ENCODE results near the gene TXNL4A.
A peak's percentile ranks its signal among the peaks of the same experiment; 100 is the strongest.

Gene TXNL4A

DNA sequence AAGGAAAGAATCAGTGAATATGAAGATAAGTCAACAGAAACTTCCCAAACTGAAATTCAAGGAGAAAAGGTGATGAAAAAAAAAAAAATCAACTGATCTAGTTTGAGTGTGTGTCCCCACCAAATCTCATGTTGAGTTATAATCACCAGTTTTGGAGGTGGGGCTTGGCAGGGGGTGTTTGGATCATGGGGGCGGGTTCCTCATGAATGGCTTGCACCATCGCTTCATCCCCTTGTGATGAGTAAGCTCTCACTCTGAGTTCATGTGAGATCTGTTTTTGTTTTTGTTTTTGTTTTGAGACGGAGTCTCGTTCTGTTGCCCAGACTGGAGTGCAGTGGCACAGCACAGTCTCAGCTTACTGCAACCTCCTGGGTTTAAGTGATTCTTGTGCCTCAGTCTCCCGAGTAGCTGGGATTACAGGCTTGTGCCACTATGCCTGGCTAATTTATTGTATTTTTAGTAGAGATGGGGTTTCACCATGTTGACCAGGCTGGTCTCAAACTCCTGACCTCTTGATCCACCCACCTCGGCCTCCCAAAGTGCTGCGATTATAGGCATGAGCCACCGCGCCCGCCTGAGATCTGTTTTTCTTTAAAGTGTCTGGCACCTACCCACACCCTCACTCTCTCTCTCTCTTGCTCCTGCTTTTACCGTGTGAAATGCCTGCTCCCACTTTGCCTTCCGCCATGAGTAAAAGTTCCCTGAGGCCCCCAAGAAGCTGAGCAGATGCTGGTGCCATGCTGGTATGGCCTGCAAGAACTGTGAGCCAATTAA, 32.9 kb downstream of the TXNL4A start:
- Histone ChIP-seq H3K4me1 (ENCODE audit: control insufficient read depth, insufficient read depth, low read length) (peaks cover 10% of the 10 kb centered on the region), H3K36me3 (ENCODE audit: control insufficient read depth in 2 of 2, insufficient read depth in 1 of 2, low read length in 2 of 2) (peaks cover 0 to 3% of the 10 kb centered on the region in 2 experiments; a peak in 1 of 3 replicates), H3K27ac (ENCODE audit: extremely low read depth, low read depth, low read length) (no peak overlapping the region), H3K9me3 (ENCODE audit: control insufficient read depth, insufficient read depth, low read depth, low read length) (no peaks in the 10 kb centered on the region), H3K4me3 (ENCODE audit: low read depth, low read length) (no peak overlapping the region)
- ChIA-PET POLR2A (no interaction called here), CTCF (interaction anchor here (0.6 kb wide), 1 partner anchor 79 kb away, joined by 3 read pairs; no protein-coding TSS in a partner anchor)
- no peak for TF ChIP-seq ZXDB (tag by site-specific recombination; IDR thresholded peaks at IDR 0.05)
- no peak for TF ChIP-seq ZNF747 (tag by site-specific recombination; IDR thresholded peaks at IDR 0.05)
- 0 out of 2 replicates have a peak, but pooled peaks have one; percentile 9 for TF ChIP-seq GLIS1 (tag by site-specific recombination; IDR thresholded peaks at IDR 0.05)

DNA sequence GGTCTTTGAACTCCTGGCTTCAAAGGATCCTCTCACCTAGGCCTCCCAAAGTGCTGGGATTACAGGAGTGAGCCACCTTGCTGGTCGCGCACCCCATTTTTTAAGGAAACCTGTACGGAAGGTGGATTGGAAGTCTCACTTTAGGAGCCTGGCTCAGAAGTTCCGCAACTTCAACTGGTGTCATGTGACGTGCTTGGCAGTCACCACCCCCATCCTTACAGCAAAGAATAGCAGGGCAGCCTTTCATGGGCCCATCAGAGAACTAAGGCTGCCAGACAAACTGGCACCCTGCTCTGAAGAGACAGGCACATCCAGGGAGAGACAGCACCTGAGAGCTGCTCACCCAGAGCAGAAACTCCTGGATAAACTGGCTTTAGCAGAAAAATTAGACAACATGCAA, 33.6 kb downstream of the TXNL4A start:
- Histone ChIP-seq H3K4me1 (ENCODE audit: control insufficient read depth, insufficient read depth, low read length) (peaks cover 11% of the 10 kb centered on the region), H3K27ac (ENCODE audit: extremely low read depth, low read depth, low read length) (no peak overlapping the region), H3K36me3 (ENCODE audit: control insufficient read depth in 2 of 2, insufficient read depth in 1 of 2, low read length in 2 of 2) (peaks cover 0 to 3% of the 10 kb centered on the region in 2 experiments; a peak in 1 of 3 replicates), H3K4me3 (ENCODE audit: low read depth, low read length) (no peak overlapping the region), H3K9me3 (ENCODE audit: control insufficient read depth, insufficient read depth, low read depth, low read length) (no peaks in the 10 kb centered on the region)
- TF ChIP-seq ZBTB8A (tag by site-specific recombination; IDR thresholded peaks at IDR 0.05), result no peak
- TF ChIP-seq ZNF600 (tag by site-specific recombination; IDR thresholded peaks at IDR 0.05), result 0 out of 2 replicates have a peak, but pooled peaks have one; percentile 11
- POLR2A ChIA-PET, result no interaction called here
- CTCF ChIA-PET, result interaction anchor here (0.6 kb wide), 1 partner anchor 157 kb away, joined by 4 read pairs; no protein-coding TSS in a partner anchor

- POLR2A ChIA-PET, result interaction anchor here (1.0 to 1.2 kb wide), 2 partner anchors 8 to 33 kb away, joined by 3 read pairs; no protein-coding TSS in a partner anchor
- no peak overlapping the region for H3K27ac ChIP-seq (ENCODE audit: extremely low read depth, low read depth, low read length)
Measured at GRCh38 chr18:79953971-79954651, 34.3 kb downstream of the TXNL4A start.

DNA sequence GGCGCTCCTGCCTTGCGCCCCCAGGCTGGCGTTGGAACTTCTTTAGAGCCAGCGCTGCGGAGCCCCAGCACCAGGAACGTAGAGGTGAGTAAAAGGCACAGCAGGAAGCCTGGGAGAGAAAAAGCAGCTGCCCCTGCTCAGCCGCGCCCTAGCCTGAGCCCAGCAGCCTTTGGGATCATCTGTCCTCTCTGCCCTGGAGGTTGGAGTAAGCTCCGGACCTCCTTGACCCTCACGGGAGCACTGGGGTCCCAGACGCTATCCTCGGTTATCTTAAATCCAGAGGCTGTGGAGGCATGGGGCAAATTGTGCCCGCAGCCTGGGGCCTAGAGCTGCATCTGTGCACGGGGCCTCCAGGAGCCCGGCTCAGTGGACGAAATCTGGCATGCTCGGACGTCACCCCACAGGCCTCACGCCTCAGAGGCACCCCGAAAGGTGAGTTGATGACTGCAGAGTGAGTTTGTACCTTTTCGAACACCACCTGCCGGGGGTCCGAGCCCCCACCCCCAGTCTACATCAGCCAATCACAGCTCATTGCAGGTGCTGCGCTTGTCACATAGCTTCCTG, 35.3 kb downstream of the TXNL4A start:
- 0 out of 2 replicates have a peak overlapping the region, but pooled peaks have one; percentile 31 for H3K27ac ChIP-seq (ENCODE audit: extremely low read depth, low read depth, low read length)
- ChIA-PET CTCF (no interaction called here), POLR2A (interaction anchor here (0.6 to 1.2 kb wide), 3 partner anchors 9 to 34 kb away, joined by 3 read pairs; no protein-coding TSS in a partner anchor)
- peaks cover 11 to 14% of the 10 kb centered on the region in 2 experiments; a peak in 2 of 3 replicates for H3K36me3 ChIP-seq (ENCODE audit: control insufficient read depth in 2 of 2, insufficient read depth in 1 of 2, low read length in 2 of 2)
- no peak overlapping the region for H3K4me3 ChIP-seq (ENCODE audit: low read depth, low read length)
- H3K9me3 ChIP-seq (ENCODE audit: control insufficient read depth, insufficient read depth, low read depth, low read length), result no peaks in the 10 kb centered on the region
- peaks cover 8% of the 10 kb centered on the region for H3K4me1 ChIP-seq (ENCODE audit: control insufficient read depth, insufficient read depth, low read length)
- TF ChIP-seq ZNF10 (tag by site-specific recombination; IDR thresholded peaks at IDR 0.05), result no peak
- no peak for TF ChIP-seq ZNF202 (tag by site-specific recombination; IDR thresholded peaks at IDR 0.05; ENCODE audit: borderline replicate concordance)
- TF ChIP-seq TRIM28 (IDR thresholded peaks at IDR 0.05; ENCODE audit: borderline replicate concordance, low read length), result no peak
- TF ChIP-seq ZNF600 (tag by site-specific recombination; IDR thresholded peaks at IDR 0.05), result no peak
- TF ChIP-seq, protein P1, sequence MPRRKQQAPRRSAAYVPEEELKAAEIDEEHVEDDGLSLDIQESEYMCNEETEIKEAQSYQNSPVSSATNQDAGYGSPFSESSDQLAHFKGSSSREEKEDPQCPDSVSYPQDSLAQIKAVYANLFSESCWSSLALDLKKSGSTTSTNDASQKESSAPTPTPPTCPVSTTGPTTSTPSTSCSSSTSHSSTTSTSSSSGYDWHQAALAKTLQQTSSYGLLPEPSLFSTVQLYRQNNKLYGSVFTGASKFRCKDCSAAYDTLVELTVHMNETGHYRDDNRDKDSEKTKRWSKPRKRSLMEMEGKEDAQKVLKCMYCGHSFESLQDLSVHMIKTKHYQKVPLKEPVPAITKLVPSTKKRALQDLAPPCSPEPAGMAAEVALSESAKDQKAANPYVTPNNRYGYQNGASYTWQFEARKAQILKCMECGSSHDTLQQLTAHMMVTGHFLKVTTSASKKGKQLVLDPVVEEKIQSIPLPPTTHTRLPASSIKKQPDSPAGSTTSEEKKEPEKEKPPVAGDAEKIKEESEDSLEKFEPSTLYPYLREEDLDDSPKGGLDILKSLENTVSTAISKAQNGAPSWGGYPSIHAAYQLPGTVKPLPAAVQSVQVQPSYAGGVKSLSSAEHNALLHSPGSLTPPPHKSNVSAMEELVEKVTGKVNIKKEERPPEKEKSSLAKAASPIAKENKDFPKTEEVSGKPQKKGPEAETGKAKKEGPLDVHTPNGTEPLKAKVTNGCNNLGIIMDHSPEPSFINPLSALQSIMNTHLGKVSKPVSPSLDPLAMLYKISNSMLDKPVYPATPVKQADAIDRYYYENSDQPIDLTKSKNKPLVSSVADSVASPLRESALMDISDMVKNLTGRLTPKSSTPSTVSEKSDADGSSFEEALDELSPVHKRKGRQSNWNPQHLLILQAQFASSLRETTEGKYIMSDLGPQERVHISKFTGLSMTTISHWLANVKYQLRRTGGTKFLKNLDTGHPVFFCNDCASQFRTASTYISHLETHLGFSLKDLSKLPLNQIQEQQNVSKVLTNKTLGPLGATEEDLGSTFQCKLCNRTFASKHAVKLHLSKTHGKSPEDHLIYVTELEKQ (tag by site-specific recombination; IDR thresholded peaks at IDR 0.05; ENCODE audit: borderline replicate concordance), result no peak
- TF ChIP-seq ZSCAN5A (tag by site-specific recombination; IDR thresholded peaks at IDR 0.05), result no peak
- TF ChIP-seq ZBTB17 (tag by site-specific recombination; IDR thresholded peaks at IDR 0.05), result no peak
- no peak for TF ChIP-seq ZNF335 (tag by site-specific recombination; conservative IDR thresholded peaks at IDR 0.05)
- TF ChIP-seq ZNF398 (tag by site-specific recombination; IDR thresholded peaks at IDR 0.05), result no peak

More at GRCh38 chr18:79953971-79954651, 34.3 kb downstream of the TXNL4A start:
- Histone ChIP-seq H3K4me1 (ENCODE audit: control insufficient read depth, insufficient read depth, low read length) (peaks cover 8% of the 10 kb centered on the region), H3K9me3 (ENCODE audit: control insufficient read depth, insufficient read depth, low read depth, low read length) (no peaks in the 10 kb centered on the region), H3K4me3 (ENCODE audit: low read depth, low read length) (no peak overlapping the region), H3K36me3 (ENCODE audit: control insufficient read depth in 2 of 2, insufficient read depth in 1 of 2, low read length in 2 of 2) (peaks cover 4 to 7% of the 10 kb centered on the region in 2 experiments; a peak in 2 of 3 replicates)
- CTCF ChIA-PET, result interaction anchor here (0.6 kb wide), 1 partner anchor 157 kb away, joined by 4 read pairs; no protein-coding TSS in a partner anchor
- TF ChIP-seq ZBTB6 (tag by site-specific recombination; IDR thresholded peaks at IDR 0.05) (peak; percentile 38; the same call in 1 of the 2 replicates), ZNF221 (tag by site-specific recombination; IDR thresholded peaks at IDR 0.05; ENCODE audit: borderline replicate concordance) (no peak)

Measured in HEK293 (cell line).